PC-9 (cell line): ENCODE results near the gene KIF18A.

ENCODE experiments used
- EZH2 ChIP-seq: fragments of 200-600 bp; sonication (generic); IDR thresholded peaks from 2 replicates; pipeline ENCODE4 v1.8.0; 2017; ENCODE audit warnings: antibody characterized with exemption, low read depth
- TF ChIP-seq, protein P1 (sequence below): fragments of 200-600 bp; sonication (generic); conservative IDR thresholded peaks from 2 replicates; pipeline ENCODE4 v1.6.1; 2017; ENCODE audit warnings: mixed run types, antibody characterized with exemption, mild to moderate bottlenecking, moderate library complexity

DNA sequence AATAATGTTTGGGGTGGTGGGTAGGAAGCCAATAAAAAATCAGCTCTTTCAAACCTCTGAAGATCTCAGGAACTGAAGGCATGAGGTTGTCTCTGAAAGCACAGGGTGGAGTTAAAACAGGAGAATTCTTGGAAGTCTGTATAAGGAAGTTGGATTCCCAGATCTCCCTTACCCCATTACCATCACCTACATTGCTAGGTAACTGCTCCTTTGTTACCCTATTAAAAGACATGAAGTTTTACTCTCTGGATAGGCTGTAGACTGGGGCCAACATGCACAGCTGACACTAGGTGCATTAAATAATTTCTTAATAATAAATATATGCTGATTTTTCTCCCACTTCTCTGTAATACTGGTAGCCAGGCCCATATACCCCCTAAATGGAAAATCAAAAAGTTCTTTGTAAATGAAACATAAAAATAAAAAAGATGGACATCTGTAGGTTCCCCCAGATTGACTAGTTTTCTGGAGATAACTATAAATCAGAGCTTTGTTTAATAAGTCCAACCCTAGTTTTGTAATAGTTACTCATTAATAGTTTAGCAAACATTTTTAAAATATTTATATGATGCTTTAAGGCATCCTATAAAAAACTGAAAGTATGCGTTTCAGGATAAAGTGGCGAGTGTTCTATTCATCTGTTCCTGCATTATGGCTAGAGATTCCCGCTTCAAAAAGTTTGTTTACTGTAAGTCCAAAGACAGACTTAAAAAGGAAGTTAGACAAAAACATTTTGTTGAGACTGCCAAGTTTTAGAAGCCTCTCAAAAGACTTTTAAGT, 63.8 kb downstream of the KIF18A start:
- TF ChIP-seq, protein P1, sequence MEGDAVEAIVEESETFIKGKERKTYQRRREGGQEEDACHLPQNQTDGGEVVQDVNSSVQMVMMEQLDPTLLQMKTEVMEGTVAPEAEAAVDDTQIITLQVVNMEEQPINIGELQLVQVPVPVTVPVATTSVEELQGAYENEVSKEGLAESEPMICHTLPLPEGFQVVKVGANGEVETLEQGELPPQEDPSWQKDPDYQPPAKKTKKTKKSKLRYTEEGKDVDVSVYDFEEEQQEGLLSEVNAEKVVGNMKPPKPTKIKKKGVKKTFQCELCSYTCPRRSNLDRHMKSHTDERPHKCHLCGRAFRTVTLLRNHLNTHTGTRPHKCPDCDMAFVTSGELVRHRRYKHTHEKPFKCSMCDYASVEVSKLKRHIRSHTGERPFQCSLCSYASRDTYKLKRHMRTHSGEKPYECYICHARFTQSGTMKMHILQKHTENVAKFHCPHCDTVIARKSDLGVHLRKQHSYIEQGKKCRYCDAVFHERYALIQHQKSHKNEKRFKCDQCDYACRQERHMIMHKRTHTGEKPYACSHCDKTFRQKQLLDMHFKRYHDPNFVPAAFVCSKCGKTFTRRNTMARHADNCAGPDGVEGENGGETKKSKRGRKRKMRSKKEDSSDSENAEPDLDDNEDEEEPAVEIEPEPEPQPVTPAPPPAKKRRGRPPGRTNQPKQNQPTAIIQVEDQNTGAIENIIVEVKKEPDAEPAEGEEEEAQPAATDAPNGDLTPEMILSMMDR: no peak
- TF ChIP-seq EZH2: no peak
